ENCODE measurements around the gene PDZRN3.

Gene PDZRN3

GRCh38 chr3:73656241-73656890, 31.6 kb upstream of the PDZRN3 start:
- H3K36me3 ChIP-seq = no peaks in the 10 kb centered on the region
- intact Hi-C loops (cut with DNase I; ENCODE audit: low total_unique reads) = no loop called here
- no peaks in the 10 kb centered on the region for H3K27me3 ChIP-seq
- peaks cover 0 to 18% (median 5%) of the 10 kb centered on the region in 4 donors for H3K4me1 ChIP-seq
- DNase-seq = no peak
- TF ChIP-seq CTCF (IDR thresholded peaks at IDR 0.05) = no peak
- H3K27ac ChIP-seq = no peak overlapping the region
- no peaks in the 10 kb centered on the region for H3K9me3 ChIP-seq
- H3K4me3 ChIP-seq = no peak overlapping the region

GRCh38 chr3:73655197-73655596, 30.5 kb upstream of the PDZRN3 start:
- Histone ChIP-seq H3K4me3 (no peak overlapping the region), H3K9me3 (no peaks in the 10 kb centered on the region), H3K27me3 (no peaks in the 10 kb centered on the region), H3K4me1 (peaks cover 0 to 18% (median 5%) of the 10 kb centered on the region in 4 donors), H3K36me3 (no peaks in the 10 kb centered on the region), H3K27ac (no peak overlapping the region)
- no peak for DNase-seq
- no peak for TF ChIP-seq CTCF (IDR thresholded peaks at IDR 0.05)
- intact Hi-C loops (cut with DNase I; ENCODE audit: low total_unique reads) = no loop called here

GRCh38 chr3:73653877-73654276, 29.1 kb upstream of the PDZRN3 start:
- intact Hi-C loops (cut with DNase I; ENCODE audit: low total_unique reads) = no loop called here
- peak overlapping the region in 1 of 2 donors; percentile 2 for H3K27ac ChIP-seq
- TF ChIP-seq CTCF (IDR thresholded peaks at IDR 0.05) = no peak

GRCh38 chr3:73653351-73653750, 28.6 kb upstream of the PDZRN3 start:
- no peak overlapping the region for H3K4me3 ChIP-seq
- peak overlapping the region in 1 of 2 donors; percentile 2 for H3K27ac ChIP-seq
- no peaks in the 10 kb centered on the region for H3K27me3 ChIP-seq
- no peaks in the 10 kb centered on the region for H3K9me3 ChIP-seq
- H3K36me3 ChIP-seq = no peaks in the 10 kb centered on the region
- no peak for TF ChIP-seq CTCF (IDR thresholded peaks at IDR 0.05)
- no peak for DNase-seq
- intact Hi-C loops (cut with DNase I; ENCODE audit: low total_unique reads) = no loop called here
- peaks cover 0 to 18% (median 5%) of the 10 kb centered on the region in 4 donors for H3K4me1 ChIP-seq

More at GRCh38 chr3:73653877-73654276, 29.1 kb upstream of the PDZRN3 start:
- H3K27me3 ChIP-seq = no peaks in the 10 kb centered on the region
- H3K4me1 ChIP-seq = peaks cover 0 to 18% (median 5%) of the 10 kb centered on the region in 4 donors
- H3K36me3 ChIP-seq = no peaks in the 10 kb centered on the region
- no peak for DNase-seq
- H3K9me3 ChIP-seq = no peaks in the 10 kb centered on the region
- no peak overlapping the region for H3K4me3 ChIP-seq

GRCh38 chr3:73652896-73653295, 28.2 kb upstream of the PDZRN3 start:
- peaks cover 0 to 18% (median 5%) of the 10 kb centered on the region in 4 donors for H3K4me1 ChIP-seq
- no peaks in the 10 kb centered on the region for H3K9me3 ChIP-seq
- H3K27me3 ChIP-seq = no peaks in the 10 kb centered on the region
- no peak for DNase-seq
- intact Hi-C loops (cut with DNase I; ENCODE audit: low total_unique reads) = no loop called here
- no peak overlapping the region for H3K4me3 ChIP-seq
- no peaks in the 10 kb centered on the region for H3K36me3 ChIP-seq
- H3K27ac ChIP-seq = no peak overlapping the region
- TF ChIP-seq CTCF (IDR thresholded peaks at IDR 0.05) = no peak

All from tibial artery (tissue), 4 donors.